Astrocyte (in vitro differentiated cells and primary cell): ENCODE data around the gene NPAS3.

ENCODE experiments used
- CTCF ChIP-seq: IDR thresholded peaks from 2 replicates; pipeline ENCODE4 v1.5.1; 2011; ENCODE audit warnings: low read depth, mild to moderate bottlenecking, inconsistent platforms, low read length, moderate library complexity; ENCODE audit not compliant: insufficient read depth
- EZH2 ChIP-seq: IDR thresholded peaks from 2 replicates; pipeline ENCODE4 v1.6.1; 2012; ENCODE audit warnings: mild to moderate bottlenecking, low read length, inconsistent platforms; ENCODE audit not compliant: insufficient read depth

GRCh38 chr14:32940711-32941667 lies 2.3 kb downstream of the NPAS3 start:
- no peak for TF ChIP-seq CTCF
- no peak for TF ChIP-seq EZH2
